Prostate gland (tissue), 2 donors: Measurements from ENCODE around the gene BAIAP2. TPM values are rescaled to one million over a fixed set of nuclear protein-coding genes. Genes with fewer than 3 reads are reported as not detected.

ENCODE experiments used
- DNase-seq: peaks from one replicate; pipeline ENCODE4 v3.0.0-alpha.2; 2019; ENCODE audit warnings: low spot score
- H3K27ac ChIP-seq, 2 donors: fragments of 200-600 bp; sonication (generic); 2 replicates each; pipeline ENCODE4 v1.5.1; 2017 to 2019
- H3K27me3 ChIP-seq: fragments of 200-600 bp; sonication (generic); replicated peaks from 2 replicates; pipeline ENCODE4 v1.5.1; 2019; ENCODE audit not compliant: insufficient read depth
- H3K36me3 ChIP-seq, 2 donors: fragments of 200-600 bp; sonication (generic); 1 replicate in 1 of 2; 2 replicates in 1 of 2; pipeline versions ENCODE4 v1.5.1 to v1.8.1; 2017 to 2019
- H3K4me1 ChIP-seq: fragments of 200-600 bp; sonication (generic); replicated peaks from 2 replicates; pipeline ENCODE4 v1.5.1; 2019
- H3K4me3 ChIP-seq, 2 donors: fragments of 200-600 bp; sonication (generic); 2 replicates each; pipeline ENCODE4 v1.5.1; 2017 to 2019
- H3K9me3 ChIP-seq: fragments of 200-600 bp; sonication (generic); 2 replicates; pipeline ENCODE4 v1.5.1; 2017
- POLR2A ChIP-seq: fragments of 450-650 bp; IDR thresholded peaks from one replicate; pipeline ENCODE4 v1.6.1; 2016; ENCODE audit warnings: antibody characterized with exemption, mild to moderate bottlenecking
- POLR2AphosphoS5 ChIP-seq: sonication (generic); formaldehyde crosslinking; IDR thresholded peaks from one replicate; pipeline ENCODE4 v1.6.1; 2017; ENCODE audit warnings: antibody characterized with exemption
- WGBS: methylation state at CpG from one replicate; pipeline ENCODE4 v1.1.5; 2018; 5-methylcytosine and 5-hydroxymethylcytosine counted together
- intact Hi-C: fragments of 100-400 bp; cut with DNase I; formaldehyde crosslinking; loops from one replicate; pipeline ENCODE4 v1.14.2; 2022
- total RNA-seq, 2 donors: library from RNA; depleted of rRNA; stranded (reverse); fragments of >200 nt; gene quantifications; one replicate each; pipeline ENCODE4 v1.1.0, GENCODE V29; 2016
- TF ChIP-seq, protein P1 (sequence below), 4 experiments: fragments of 200-600 bp in 2 of 4; fragments of 450-650 bp in 2 of 4; sonication (generic) in 2 of 4; IDR thresholded peaks; 1 replicate in 3 of 4; 2 replicates in 1 of 4; pipeline ENCODE4 v1.5.1; 2016 to 2019; ENCODE audit warnings: antibody characterized with exemption in 4 of 4, mild to moderate bottlenecking in 2 of 4, moderate library complexity in 2 of 4

The BAIAP2 gene
- total RNA-seq, 2 donors from 2014 or later, result 125 to 148 TPM

DNA sequence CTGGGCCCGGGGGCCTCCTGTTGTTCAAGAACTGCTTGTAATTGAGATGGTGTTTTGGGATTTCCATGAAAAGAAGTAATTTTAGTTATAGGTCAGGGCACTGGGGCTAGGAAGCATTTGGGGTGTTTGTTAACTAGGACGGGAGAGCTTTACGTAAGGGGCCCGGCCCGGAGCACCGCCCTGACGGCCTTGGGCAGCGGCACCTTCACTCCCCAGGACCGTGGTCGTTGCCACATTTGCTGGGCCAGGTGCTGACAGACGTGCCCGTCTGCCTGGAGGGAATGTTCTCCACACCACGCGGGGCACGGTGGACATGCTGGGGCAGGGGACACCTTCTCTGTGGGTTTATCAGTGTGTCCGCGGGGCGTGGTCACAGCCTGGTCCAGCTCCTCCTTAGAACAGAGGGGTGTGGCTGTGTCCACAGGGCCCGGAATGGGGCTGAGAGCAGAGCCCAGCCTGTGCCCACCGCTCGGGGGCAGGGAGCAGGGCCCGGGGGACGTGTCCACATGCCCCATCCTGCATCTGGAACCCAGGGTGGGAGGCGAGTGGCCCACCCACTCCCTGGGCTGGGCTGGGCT lies 57.7 kb downstream of the BAIAP2 start:
- TF ChIP-seq POLR2AphosphoS5 (no peak), POLR2A (no peak)
- TF ChIP-seq, protein P1, sequence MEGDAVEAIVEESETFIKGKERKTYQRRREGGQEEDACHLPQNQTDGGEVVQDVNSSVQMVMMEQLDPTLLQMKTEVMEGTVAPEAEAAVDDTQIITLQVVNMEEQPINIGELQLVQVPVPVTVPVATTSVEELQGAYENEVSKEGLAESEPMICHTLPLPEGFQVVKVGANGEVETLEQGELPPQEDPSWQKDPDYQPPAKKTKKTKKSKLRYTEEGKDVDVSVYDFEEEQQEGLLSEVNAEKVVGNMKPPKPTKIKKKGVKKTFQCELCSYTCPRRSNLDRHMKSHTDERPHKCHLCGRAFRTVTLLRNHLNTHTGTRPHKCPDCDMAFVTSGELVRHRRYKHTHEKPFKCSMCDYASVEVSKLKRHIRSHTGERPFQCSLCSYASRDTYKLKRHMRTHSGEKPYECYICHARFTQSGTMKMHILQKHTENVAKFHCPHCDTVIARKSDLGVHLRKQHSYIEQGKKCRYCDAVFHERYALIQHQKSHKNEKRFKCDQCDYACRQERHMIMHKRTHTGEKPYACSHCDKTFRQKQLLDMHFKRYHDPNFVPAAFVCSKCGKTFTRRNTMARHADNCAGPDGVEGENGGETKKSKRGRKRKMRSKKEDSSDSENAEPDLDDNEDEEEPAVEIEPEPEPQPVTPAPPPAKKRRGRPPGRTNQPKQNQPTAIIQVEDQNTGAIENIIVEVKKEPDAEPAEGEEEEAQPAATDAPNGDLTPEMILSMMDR (IDR thresholded peaks at IDR 0.05), result no peak
- H3K4me1 ChIP-seq, result peaks cover 21% of the 10 kb centered on the region
- DNase-seq, result no peak
- intact Hi-C loops, result no loop called here
- 74% methylated on average over 21 of the region's 24 CpGs for WGBS
- peak overlapping the region in 1 of 2 donors; percentile 73 for H3K27ac ChIP-seq
- H3K36me3 ChIP-seq, result peaks cover 0 to 11% of the 10 kb centered on the region in 2 donors
- no peaks in the 10 kb centered on the region for H3K27me3 ChIP-seq
- H3K4me3 ChIP-seq, result no peak overlapping the region
- no peaks in the 10 kb centered on the region for H3K9me3 ChIP-seq

DNA sequence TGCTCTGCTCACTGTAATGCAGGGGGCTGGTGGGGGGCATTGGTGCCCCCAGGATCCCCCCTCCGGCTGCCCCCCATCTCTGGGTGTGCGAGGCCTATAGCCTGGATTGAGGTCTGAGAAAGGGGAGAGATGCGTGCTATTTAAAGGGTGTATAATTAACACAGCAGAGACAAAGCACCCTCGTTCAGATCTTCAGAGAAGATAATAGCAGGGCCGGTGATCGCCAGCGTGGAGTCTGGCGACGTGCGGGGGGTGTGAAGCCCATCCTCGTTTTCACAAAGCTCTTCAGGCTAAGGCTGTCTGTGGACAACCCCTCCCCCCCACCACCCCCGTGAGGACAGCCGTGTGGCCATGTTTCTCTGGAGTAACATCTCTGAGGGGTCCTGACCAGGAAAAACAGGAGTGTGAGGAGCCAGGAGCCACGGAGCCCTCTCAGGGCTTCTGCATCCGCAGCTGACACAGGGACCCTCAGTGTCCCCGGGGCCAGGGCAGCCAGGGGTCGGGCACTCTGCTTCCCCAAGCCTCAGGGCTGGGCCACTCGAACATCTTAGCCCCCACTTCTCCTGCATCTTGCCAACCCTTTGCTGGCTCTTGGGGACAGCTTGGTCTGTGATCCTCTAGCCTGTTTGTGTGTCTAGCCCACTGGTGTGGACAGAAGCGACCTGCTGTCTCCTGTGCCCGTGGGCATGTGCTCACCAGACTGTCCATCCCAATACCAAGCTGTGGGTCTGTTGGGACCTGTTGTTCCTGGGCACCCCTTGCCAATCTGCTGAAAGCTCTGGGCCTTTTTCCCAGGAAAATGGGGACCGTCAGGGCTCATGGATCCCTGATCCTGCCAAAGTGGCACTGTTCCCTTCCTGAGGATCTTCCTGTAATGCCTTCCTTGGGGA lies 58.9 kb downstream of the BAIAP2 start:
- Histone ChIP-seq H3K27me3 (no peaks in the 10 kb centered on the region), H3K9me3 (no peaks in the 10 kb centered on the region), H3K27ac (peak overlapping the region; percentile 73 to 76), H3K4me1 (peaks cover 22% of the 10 kb centered on the region), H3K4me3 (no peak overlapping the region), H3K36me3 (peaks cover 0 to under 1% of the 10 kb centered on the region in 2 donors)
- no peak for DNase-seq
- TF ChIP-seq POLR2AphosphoS5 (no peak), POLR2A (no peak)
- TF ChIP-seq, protein P1 (IDR thresholded peaks at IDR 0.05), result no peak
- intact Hi-C loops, result no loop called here
- 71% methylated on average over 21 of the region's 21 CpGs for WGBS

DNA sequence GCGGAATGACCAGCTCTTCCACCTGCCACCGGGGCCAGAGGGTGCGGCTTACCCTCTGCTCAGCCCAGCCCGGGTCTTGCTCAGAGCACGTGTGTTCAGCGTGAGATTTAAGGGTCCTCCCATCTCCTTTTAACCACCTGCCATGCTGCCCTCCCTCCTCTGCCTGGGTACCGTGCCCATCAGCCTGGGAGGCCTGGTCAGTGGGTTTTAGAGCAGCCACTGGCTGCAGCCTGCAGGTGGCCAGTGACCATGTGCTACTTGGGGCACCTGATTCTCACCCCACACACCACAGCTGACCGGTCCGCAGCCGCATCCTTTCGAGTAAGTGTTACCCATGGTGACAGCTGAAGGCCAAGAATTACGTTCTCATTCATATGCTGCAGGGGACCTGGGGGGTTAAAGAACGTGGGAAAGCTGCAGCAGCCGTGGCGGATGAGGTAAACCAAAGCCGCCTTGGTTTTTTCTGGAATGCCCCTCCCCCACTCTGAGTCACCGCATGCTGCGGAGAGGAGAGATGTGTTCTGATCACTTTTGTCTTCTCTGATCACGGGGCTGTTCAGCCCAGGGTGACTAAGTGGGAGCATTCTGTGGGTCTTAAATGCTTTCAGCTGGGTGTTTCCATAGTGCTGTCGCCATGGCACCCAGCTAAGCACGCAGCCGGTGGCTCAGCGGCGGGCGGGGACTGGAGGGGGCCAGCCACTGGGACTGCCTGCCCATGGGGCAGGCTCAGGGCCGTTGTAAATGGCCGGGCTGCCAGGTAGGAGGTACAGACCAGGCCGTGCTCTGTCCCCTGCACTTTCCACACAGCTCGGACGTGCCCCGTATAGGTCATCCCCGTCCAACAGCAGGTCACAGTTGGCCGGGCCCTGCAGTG lies 59.8 kb downstream of the BAIAP2 start:
- no peak for DNase-seq
- Histone ChIP-seq H3K9me3 (no peaks in the 10 kb centered on the region), H3K27me3 (no peaks in the 10 kb centered on the region), H3K4me1 (peaks cover 22% of the 10 kb centered on the region), H3K27ac (peak overlapping the region; percentile 73 to 76), H3K4me3 (no peak overlapping the region), H3K36me3 (peaks cover 0 to 3% of the 10 kb centered on the region in 2 donors)
- intact Hi-C loops, result loop anchor here (5.0 kb wide), 1 partner anchor 37 kb away; no protein-coding TSS in a partner anchor
- TF ChIP-seq POLR2A (no peak), POLR2AphosphoS5 (peak; percentile 80)
- TF ChIP-seq, protein P1 (IDR thresholded peaks at IDR 0.05), result peak in 1 of 4 experiments; percentile 2
- 41% methylated on average over 33 of the region's 33 CpGs for WGBS

DNA sequence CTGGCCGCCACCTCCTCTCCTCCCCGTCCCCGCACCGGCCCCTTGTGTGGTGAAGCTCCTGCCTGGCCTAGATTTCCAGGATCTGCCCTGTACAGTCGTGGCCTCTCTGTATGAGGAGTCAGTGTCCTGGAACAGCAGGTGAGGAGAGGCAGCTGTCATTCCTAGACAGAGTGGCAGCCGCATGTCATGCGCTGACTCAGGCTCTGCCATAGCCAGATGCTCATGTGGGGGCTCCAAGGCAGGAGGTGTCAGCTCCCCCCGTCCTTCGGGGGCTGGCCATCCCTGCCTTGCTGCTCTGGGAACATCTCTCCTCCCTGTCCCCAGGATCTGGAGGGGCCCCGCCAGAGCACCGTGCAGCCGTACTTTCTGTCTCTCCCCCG lies 60.4 kb downstream of the BAIAP2 start:
- Histone ChIP-seq H3K27ac (peak overlapping the region; percentile 73 to 76), H3K9me3 (no peaks in the 10 kb centered on the region), H3K4me1 (peaks cover 22% of the 10 kb centered on the region), H3K4me3 (no peak overlapping the region), H3K36me3 (peaks cover 0 to 8% of the 10 kb centered on the region in 2 donors), H3K27me3 (no peaks in the 10 kb centered on the region)
- intact Hi-C loops, result loop anchor here (5.0 kb wide), 1 partner anchor 38 kb away; no protein-coding TSS in a partner anchor
- TF ChIP-seq POLR2A, result no peak
- TF ChIP-seq, protein P1 (IDR thresholded peaks at IDR 0.05), result no peak
- no peak for DNase-seq
- 63% methylated on average over 13 of the region's 13 CpGs for WGBS
